ENCODE measurements around the gene HBEGF. TPM values are rescaled to one million over a fixed set of nuclear protein-coding genes. Genes with fewer than 3 reads are reported as not detected.

The HBEGF gene
- total RNA-seq, 1 donor from 2014 or later = 31.6 TPM

DNA sequence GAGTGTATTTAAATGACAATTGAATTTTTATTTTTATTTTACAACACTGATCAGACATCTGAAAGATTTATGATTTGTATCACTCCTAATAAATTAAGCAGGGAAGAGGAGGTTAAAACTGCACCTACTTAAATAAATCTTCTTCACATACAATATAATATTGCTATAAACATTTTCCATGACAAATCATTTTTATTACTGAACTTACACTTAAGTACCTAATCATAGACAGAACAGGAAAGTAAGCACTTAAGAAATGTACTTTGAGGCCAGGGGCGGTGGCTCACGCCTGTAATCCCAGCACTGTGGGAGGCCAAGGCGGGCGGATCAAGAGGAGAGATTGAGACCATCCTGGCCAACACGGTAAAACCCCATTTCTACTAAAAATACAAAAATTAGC lies 47.3 kb downstream of the HBEGF start:
- no peak overlapping the region for H3K4me3 ChIP-seq (ENCODE audit: low read depth, low read length)
- no peaks in the 10 kb centered on the region for H3K27me3 ChIP-seq (ENCODE audit: control insufficient read depth, insufficient read depth, low read length)
- TF ChIP-seq CTCF (IDR thresholded peaks at IDR 0.05; ENCODE audit: insufficient read depth, low read length, poor library complexity, severe bottlenecking) = no peak
- no peak for DNase-seq (ENCODE audit: low read depth)
- H3K36me3 ChIP-seq (ENCODE audit: control insufficient read depth, insufficient read depth, low read length) = peaks cover 1% of the 10 kb centered on the region

DNA sequence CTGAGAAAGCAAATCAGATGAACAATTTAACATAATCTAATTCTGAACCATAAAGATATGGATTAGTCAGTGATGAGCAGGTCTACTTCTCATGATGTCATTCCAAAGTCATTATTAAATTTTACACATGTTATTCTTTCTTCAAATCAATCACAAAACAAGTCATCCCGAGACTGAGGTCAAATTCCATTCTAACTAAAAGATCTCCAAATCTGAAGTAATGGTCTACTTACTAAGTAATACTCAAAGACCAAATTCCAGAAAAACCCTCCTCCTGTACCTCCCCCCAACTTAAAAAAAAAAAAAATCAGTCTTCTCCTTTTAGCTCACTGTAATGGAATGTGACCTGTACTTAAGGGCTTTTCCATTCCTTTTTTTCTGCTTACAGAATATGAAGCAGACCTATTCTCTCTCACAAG lies 48.2 kb downstream of the HBEGF start:
- H3K36me3 ChIP-seq (ENCODE audit: control insufficient read depth, insufficient read depth, low read length) = peaks cover 1% of the 10 kb centered on the region
- H3K27me3 ChIP-seq (ENCODE audit: control insufficient read depth, insufficient read depth, low read length) = no peaks in the 10 kb centered on the region
- peak; percentile 72 for DNase-seq (ENCODE audit: low read depth)
- no peak overlapping the region for H3K4me3 ChIP-seq (ENCODE audit: low read depth, low read length)
- TF ChIP-seq CTCF (IDR thresholded peaks at IDR 0.05; ENCODE audit: insufficient read depth, low read length, poor library complexity, severe bottlenecking) = no peak

DNA sequence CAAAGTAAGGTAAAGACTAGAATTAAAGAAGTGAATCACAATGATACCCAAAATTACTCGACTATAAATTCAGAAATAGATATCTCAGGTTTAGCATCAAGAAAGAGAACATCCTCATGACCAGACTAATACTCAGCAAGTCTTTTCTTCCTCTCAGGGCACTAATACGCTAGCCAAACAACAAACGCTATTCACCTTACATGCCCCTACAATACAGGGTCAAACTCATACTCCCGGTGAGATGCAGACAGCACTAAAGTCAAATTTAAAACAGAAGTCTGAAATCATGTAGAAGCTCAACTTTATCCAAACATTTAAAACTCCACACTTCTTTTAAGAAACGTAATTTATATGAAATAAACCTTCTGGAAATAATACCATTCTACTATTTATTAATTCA lies 49.1 kb downstream of the HBEGF start:
- TF ChIP-seq CTCF (IDR thresholded peaks at IDR 0.05; ENCODE audit: insufficient read depth, low read length, poor library complexity, severe bottlenecking) = no peak
- Histone ChIP-seq H3K27me3 (ENCODE audit: control insufficient read depth, insufficient read depth, low read length) (no peaks in the 10 kb centered on the region), H3K36me3 (ENCODE audit: control insufficient read depth, insufficient read depth, low read length) (peaks cover 1% of the 10 kb centered on the region), H3K4me3 (ENCODE audit: low read depth, low read length) (no peak overlapping the region)
- no peak for DNase-seq (ENCODE audit: low read depth)

DNA sequence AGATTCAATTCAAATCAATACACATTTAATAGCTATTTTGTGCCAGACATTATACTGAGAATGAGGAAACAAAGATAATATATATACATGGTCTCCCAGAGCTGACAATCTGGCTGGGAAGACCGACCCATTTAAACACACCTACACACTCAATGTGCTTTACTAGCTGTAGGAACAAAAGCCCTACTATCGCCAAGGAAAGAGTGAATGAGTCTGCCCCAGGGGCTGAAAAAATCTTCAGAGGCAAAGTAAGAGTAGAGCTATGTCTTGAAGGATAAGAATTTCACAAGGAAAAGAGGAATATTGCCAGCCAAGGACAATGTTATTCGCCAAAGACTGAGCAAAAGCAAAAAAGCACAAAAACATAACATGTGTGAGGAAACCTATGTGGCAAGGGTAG lies 50.1 kb downstream of the HBEGF start:
- TF ChIP-seq CTCF (IDR thresholded peaks at IDR 0.05; ENCODE audit: insufficient read depth, low read length, poor library complexity, severe bottlenecking) = no peak
- Histone ChIP-seq H3K36me3 (ENCODE audit: control insufficient read depth, insufficient read depth, low read length) (peaks cover 1% of the 10 kb centered on the region), H3K4me3 (ENCODE audit: low read depth, low read length) (no peak overlapping the region), H3K27me3 (ENCODE audit: control insufficient read depth, insufficient read depth, low read length) (no peaks in the 10 kb centered on the region)
- DNase-seq (ENCODE audit: low read depth) = no peak

DNA sequence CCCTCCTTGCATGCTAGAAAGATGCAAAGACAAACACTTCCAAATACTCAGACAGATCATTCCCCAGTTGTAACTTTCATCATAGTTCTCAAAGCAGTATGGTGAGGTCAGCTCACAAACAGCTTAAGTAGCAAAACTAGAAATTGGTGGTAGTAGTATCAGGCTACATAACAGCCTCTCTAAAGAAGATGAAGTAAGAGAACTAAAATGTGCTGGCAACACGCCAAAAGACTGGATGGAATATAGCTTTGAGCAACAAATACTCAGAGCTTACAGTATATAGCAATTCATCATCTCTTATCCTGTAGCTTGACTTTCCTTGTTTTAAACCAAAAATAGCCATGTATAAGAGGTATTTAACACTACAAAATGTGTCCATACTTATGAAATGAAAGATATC lies 51.0 kb downstream of the HBEGF start:
- TF ChIP-seq CTCF (IDR thresholded peaks at IDR 0.05; ENCODE audit: insufficient read depth, low read length, poor library complexity, severe bottlenecking) = no peak
- peak; percentile 77 for DNase-seq (ENCODE audit: low read depth)
- peaks cover 1% of the 10 kb centered on the region for H3K36me3 ChIP-seq (ENCODE audit: control insufficient read depth, insufficient read depth, low read length)
- H3K4me3 ChIP-seq (ENCODE audit: low read depth, low read length) = no peak overlapping the region
- H3K27me3 ChIP-seq (ENCODE audit: control insufficient read depth, insufficient read depth, low read length) = no peaks in the 10 kb centered on the region

DNA sequence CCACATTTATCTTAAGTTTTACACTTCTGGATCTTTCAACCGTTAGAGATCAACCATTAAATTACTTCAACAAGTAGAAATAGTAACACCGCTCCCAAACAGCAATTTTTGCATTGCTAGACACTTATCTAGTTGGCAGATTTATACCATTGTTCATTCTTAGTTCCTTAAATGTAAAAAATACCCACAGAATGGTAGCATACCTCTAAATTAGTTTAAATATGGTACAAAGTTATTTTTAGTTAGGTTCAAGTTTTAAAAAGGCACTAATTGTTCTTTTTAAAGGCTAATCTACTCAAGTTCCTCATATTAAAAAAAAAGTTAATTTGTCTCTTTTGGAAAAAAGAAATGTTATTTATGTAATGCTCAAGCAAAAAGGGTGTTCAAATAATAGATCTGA lies 51.6 kb downstream of the HBEGF start:
- no peak overlapping the region for H3K4me3 ChIP-seq (ENCODE audit: low read depth, low read length)
- no peak for DNase-seq (ENCODE audit: low read depth)
- no peak for TF ChIP-seq CTCF (IDR thresholded peaks at IDR 0.05; ENCODE audit: insufficient read depth, low read length, poor library complexity, severe bottlenecking)
- H3K36me3 ChIP-seq (ENCODE audit: control insufficient read depth, insufficient read depth, low read length) = peaks cover under 1% of the 10 kb centered on the region
- no peaks in the 10 kb centered on the region for H3K27me3 ChIP-seq (ENCODE audit: control insufficient read depth, insufficient read depth, low read length)

All from kidney epithelial cell (primary cell).